ENCODE measurements around the gene TRIO. TPM values are rescaled to one million over a fixed set of nuclear protein-coding genes. Genes with fewer than 3 reads are reported as not detected.

TRIO gene
- total and polyA plus RNA-seq, 2 donors (not counting 3 experiments of a cell fraction or from before 2014, with no cell fraction given), result 82.9 to 248 TPM

- DNase-seq (ENCODE audit: low read depth, low spot score), result no peak
- intact Hi-C loops (cut with micrococcal nuclease), result no loop called here
- peaks cover 98% of the 10 kb centered on the region for H3K79me2 ChIP-seq (ENCODE audit: control insufficient read depth, insufficient read depth, low read length)
- BruUV-seq (replicated peaks), result no TSS peak
- dilution Hi-C loops (cut with MboI; ENCODE audit: extremely low pct_ligation_motif_present, low sequenced_read_pairs), result loop anchor here (25.0 kb wide), 1 partner anchor 114 kb away; no protein-coding TSS in a partner anchor
- CTCF ChIA-PET, result interaction anchor here (1.4 to 3.2 kb wide), 3 partner anchors 51 to 122 kb away, joined by 4 to 11 read pairs (median 4); no protein-coding TSS in a partner anchor
- H3K9me1 ChIP-seq (replicated peaks; ENCODE audit: control insufficient read depth, extremely low read depth, insufficient read depth, low read length), result no peaks in the 10 kb centered on the region
- no peak overlapping the region for H3K9ac ChIP-seq (replicated peaks; ENCODE audit: extremely low read depth, insufficient read depth, low read length)
- TF ChIP-seq MYC (IDR thresholded peaks at IDR 0.05; ENCODE audit: low read depth, low read length) (no peak), POLR2AphosphoS5 (IDR thresholded peaks at IDR 0.05; ENCODE audit: insufficient read depth, low read depth, low read length) (no peak), JUN (IDR thresholded peaks at IDR 0.05; ENCODE audit: borderline replicate concordance, insufficient read depth, insufficient read length, low read depth) (no peak), MAX (IDR thresholded peaks at IDR 0.05; ENCODE audit: insufficient read depth, insufficient read length) (no peak), EZH2 (IDR thresholded peaks at IDR 0.05; ENCODE audit: borderline replicate concordance, low read depth, low read length, severe bottlenecking) (no peak), FOS (IDR thresholded peaks at IDR 0.05; ENCODE audit: borderline replicate concordance, insufficient read depth, low read length) (no peak), POLR2A (IDR thresholded peaks at IDR 0.05; ENCODE audit: low read depth, low read length) (no peak), GATA2 (IDR thresholded peaks at IDR 0.05; ENCODE audit: insufficient read depth, insufficient read length, low read depth, low read length) (no peak), CTCF (IDR thresholded peaks at IDR 0.05; ENCODE audit: extremely low read depth in 1 of 2, insufficient read depth in 1 of 2, low read depth in 1 of 2, low read length in 2 of 2) (no peak)
- no peak overlapping the region for H3K27ac ChIP-seq (ENCODE audit: insufficient read depth, low read depth, low read length)
- no peak overlapping the region for H3K4me2 ChIP-seq (ENCODE audit: insufficient read depth, low read length)
- no peaks in the 10 kb centered on the region for H3K27me3 ChIP-seq (ENCODE audit: control insufficient read depth in 2 of 2, insufficient read depth in 2 of 2, low read length in 2 of 2)
- H4K20me1 ChIP-seq (replicated peaks; ENCODE audit: control insufficient read depth, extremely low read depth, insufficient read depth, low read length), result peaks cover 17% of the 10 kb centered on the region
- POLR2A ChIA-PET, result no interaction called here
- H3K4me1 ChIP-seq (ENCODE audit: control insufficient read depth, extremely low read depth, insufficient read depth, low read length), result peaks cover 66% of the 10 kb centered on the region
- no peaks in the 10 kb centered on the region for H3K36me3 ChIP-seq (ENCODE audit: control insufficient read depth in 2 of 2, extremely low read depth in 1 of 2, insufficient read depth in 2 of 2, low read length in 2 of 2)
- no peaks in the 10 kb centered on the region for H3K9me3 ChIP-seq (replicated peaks; ENCODE audit: control insufficient read depth, insufficient read depth, low read length)
- no peak overlapping the region for H2AFZ ChIP-seq (ENCODE audit: low read depth, low read length)
- no peak overlapping the region for H3K4me3 ChIP-seq (replicated peaks in 1 of 3; ENCODE audit: insufficient read depth in 1 of 3, low read depth in 1 of 3, low read length in 3 of 3)
- no peak for FAIRE-seq
Measured at GRCh38 chr5:14148483-14148882, 5.3 kb downstream of the TRIO start.
